Amygdala (tissue), 56 donors: ENCODE measurements around the gene UBR4.

Source experiments
- DNase-seq, 56 donors: peaks; one replicate each; lab custom pipeline; 2025; lab: John Stamatoyannopoulos, UW

UBR4 gene

DNA sequence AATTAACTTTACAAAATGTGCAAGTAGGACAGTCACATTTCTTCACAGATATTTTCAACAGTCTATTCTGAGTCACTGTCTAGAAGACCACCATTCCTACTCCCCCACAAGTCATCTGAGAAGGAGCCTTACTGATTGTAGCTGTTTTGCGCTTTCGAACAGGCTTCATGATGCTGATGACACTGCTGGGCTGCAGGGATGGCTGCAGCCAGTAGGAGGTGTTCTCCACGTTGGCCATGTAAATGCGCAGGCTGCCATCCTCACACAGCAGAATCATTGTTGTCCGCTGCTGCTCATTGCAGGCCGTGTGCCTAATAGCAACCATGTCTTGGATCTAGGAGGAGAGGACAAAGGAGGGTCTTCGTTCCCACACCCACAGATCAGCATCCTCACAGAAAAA is 56.9 kb downstream of the UBR4 start:
- no peak for DNase-seq

DNA sequence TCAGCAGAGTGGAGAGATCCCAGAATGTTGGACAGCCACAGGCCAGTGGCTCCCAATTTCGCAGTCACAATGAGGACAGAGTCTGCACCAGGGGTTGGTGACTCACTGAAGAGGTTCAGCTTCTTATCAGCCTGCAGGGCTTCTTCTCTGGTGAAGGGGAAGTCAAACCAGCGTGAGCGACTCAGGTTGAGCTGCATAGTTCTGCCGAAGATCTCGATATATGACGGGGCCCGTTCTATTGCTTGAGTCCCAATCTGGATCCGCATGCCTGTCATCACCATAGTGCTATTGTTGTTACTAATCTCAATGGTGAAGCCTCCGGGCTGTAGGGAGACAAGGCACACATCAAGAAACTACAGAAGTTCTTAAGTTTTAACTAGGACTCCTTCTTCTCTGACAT is 58.5 kb downstream of the UBR4 start:
- no peak for DNase-seq

DNA sequence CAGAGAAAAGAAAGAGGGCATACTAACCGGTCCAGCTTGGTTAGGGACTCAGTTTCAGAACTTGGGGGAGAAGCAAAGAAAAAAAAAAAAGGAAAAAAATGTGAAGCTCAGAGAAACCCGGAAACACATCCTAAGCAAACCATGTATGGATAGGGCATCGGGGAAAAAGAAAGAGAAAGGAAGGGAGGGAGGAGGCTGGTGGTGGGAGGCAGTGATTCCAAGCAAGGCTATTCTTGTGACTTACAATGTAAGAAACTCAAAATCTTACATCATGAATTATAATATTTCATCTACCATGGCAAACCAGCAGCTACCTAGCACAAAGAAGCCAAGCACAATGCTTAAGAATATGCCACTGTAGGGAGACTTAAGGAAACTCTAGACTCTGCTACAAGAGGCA is 60.3 kb downstream of the UBR4 start:
- no peak for DNase-seq

DNA sequence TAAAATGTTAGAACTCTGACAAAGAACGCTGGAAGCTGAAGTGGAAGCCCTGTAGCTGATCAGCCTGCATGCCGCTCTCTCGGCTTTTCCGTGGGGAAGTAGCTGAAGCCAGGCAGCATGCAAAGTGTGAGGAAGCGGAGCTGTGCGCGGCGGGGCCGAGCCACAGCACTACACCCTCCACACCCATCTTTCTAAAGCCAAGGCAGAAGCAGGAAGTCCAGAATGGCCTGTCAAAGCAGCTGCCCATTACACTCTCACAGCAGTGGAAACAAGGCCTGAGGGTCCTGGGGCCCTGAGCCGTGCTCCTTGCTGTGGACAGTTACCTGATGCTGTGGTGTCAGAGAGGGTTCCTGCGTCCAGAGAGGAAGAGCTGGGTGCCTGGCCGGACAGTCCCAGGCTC is 69.6 kb downstream of the UBR4 start:
- DNase-seq, result no peak

DNA sequence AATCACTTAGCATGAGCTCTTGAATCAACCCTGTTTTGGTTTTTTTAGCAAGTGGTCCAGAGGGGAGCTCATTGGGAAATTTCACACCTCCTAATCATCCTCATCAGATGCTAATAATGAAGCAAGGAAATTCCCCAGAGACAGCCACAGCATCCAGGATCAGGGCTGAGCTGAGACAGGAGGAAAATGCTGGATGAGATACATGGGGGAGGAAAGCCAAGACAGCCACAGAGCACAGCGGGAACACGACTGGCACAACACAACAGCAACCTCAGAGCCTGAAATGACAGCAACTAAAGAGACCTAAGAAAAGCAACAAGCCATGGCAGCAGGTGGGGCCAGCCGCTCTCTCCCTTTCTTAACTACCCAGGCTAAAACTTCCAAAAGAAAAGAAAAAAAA is 70.4 kb downstream of the UBR4 start:
- peak in 8 of 56 donors; percentile 7 to 51 (median 22) for DNase-seq

DNA sequence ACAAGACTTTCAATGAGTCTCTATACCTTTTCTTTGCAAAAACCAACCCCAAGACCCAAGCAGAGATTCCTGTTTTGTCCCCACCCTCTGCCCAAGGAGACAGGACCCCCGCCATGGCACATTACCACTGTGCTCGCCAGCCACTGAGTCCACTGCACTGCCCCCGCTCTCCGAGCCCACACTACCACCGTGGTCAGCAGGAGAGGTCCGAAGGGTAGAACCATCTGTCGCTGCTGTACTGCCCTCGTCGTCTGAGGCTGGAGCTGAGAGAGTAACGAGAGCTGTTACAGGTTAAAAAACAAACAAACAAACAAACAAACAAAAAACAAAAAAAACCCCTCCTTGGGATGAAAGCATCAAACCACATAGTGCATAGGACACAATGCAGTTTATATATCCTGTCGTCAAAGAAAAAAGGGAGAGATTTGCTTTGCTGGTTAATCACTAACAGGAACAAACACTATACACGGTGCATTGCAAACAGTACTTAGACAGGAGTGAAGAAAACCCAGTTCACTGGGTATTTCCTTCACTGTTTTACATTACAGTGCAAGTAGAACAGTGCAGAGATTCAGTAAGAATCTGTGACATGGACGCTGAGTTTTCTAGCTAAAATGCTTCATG is 71.0 kb downstream of the UBR4 start:
- DNase-seq, result no peak

DNA sequence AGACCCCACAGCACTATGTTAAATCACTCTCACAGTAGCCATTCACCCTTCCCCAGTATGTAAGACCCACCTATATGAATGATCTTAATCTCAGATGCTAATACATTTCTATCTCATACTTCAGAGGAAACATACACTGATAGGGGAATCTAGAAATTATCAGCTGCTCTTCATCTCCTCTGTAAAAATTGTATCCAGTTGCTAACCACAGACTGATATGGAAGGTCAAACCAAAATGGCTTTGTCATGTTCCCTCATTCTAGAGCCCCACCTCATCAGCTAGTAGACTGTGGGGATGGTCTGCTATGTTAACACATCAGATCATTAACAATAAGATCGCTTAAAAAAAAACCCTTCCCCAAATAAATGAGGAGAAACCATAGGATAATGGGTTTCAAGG is 71.7 kb downstream of the UBR4 start:
- no peak for DNase-seq

DNA sequence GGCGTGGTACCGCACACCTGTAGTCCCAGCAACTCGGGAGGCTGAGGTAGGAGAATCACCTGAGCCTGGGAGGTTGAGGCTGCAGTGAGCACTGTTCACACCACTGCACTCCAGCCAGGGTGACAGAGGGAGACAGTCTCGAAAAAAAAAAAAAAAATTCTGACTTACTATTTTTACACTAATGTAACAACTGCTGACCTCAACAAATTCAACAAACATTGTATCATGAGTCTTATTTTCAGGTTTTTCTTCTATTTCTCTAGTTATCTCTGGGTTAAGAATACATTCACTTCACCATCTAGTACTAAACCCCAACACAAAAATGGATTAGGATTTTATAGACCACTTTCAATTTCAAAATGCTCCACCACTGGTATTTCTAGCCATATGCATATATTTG is 72.9 kb downstream of the UBR4 start:
- no peak for DNase-seq

DNA sequence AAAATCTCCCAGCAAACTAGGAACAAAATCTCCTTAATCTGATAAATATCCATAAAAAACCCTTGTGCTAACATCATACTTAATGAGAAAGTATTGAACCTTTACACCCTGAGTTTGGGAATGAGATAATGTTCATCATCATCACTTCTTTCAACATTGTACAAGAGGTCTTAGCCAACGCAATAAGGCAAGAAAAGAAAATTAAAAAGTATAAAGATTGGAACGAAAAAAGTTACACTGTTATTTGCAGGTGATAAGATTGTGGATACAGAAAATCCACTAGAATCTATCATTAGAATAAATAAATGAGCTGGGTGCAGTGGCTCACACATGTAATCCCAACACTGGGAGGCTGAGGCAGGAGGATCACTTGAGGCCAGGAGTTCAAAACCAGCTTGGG is 76.7 kb downstream of the UBR4 start:
- no peak for DNase-seq

DNA sequence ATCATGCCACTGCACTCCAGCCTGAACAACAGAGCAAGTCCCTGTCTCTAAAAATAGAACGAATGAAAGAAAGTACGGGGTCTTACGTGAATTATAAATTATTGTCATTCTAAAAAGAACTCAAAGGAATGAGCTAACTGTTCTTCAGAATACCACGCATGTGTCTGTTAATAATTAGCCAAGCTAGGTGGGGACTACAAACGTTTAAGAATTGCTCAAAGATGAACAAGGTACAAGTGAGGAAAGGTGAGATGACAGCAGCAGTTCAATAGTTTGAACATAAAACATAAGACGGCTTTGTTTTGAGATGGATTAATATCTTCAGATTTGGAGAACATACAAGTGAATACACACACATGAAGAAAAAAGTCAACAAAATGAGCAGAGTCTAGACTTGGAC is 79.6 kb downstream of the UBR4 start:
- no peak for DNase-seq

DNA sequence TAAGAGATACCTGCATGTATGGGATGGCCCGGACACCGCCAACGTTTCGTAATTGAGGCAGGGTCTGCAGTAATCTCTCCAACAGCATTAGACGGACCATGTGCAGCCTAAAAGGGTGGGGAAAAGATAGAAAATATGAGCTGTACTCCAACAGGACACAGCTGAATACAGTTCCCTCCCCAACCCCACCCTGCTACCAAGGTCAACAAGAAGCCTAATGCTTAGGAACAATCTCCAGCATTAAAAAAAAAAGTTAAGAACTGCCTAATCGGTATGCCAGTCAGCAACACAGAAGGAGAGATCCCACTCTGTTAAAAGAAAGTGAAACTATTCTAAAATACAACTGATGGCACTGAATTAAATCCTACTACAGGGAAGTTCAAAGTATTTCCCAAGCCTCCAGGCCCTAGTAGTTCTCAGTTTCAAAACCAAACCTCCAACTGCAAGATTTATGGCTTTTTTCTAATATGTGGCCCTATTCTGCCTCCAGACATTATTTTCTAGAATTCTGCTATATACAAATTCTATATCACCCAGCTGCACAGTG is 81.0 kb downstream of the UBR4 start:
- DNase-seq, result no peak

DNA sequence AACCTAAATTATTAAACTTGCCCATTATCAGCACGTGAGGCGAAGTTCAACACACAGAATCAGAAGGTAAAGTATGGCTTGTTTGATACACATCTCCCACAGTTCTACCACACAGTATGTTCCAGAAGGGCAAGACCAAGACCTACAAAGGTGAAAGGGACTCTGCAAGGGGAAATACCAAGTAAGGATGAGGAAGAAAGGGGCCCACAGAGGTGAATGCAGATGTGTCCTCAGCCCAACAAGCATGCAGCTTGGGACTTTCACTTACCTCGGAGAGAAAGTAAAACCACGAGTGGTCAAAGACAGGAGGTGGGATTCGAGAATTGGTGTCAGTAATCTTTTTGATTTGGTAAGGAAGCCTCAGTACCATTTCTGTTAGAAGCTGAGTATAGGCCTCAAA is 85.8 kb downstream of the UBR4 start:
- DNase-seq, result no peak

DNA sequence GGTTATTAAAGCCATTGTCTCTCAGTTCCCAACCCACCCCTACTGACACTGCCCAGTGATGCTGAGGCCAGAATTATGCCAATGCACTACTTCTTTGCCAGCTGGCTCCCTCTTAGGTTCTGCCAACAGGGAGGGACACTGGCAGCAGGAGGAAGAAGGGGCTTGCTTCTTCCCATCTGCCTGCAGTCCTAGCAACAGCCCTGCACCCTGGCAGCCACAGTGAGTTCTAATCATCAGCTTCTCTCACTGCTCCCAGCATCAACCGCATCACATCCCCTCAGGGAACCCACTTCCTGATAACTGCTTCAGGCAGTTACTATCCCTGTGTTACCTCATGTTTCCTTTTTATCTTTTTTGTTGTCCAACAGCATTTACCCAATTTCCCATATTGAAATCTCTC is 86.2 kb downstream of the UBR4 start:
- DNase-seq, result peak in 19 of 56 donors; percentile 2 to 50 (median 12)

DNA sequence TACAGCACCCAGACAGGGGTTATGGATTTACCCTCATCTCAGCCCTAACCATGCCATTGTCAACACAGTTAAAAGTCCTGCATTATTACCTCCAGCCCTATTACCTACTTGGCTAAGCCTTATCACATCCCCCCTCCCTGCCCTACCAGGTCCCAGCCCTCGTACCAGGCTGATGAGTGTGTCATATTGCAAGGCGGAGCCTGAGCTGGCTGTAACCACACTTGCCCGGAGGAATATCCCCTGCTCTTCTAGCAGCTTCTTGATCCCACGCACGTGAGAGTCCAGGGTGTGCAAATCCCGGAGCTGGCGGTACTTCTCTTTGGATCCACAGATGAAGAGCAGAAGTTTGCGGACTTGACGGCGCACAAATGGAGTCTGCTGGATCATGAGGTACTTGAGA is 87.4 kb downstream of the UBR4 start:
- DNase-seq, result no peak

DNA sequence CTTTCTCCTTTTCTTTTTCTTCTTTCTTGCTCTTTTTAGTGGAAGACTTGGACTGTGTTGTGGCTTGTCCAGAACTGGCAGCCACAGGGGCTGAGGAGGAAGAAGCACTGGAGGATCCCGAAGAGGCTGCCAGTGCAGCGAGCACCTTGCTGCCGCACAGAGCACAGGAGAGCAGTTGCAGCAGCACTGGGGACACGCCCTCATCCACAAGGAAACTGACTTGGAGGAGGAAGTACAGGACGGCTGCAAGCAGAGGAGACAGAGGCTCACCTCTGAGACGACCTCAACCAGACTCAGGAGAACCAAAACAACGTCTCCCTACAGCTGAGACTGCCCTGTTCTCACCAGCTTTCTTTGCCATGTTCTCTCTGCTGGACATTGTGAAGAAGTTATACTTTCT is 88.9 kb downstream of the UBR4 start:
- no peak for DNase-seq

DNA sequence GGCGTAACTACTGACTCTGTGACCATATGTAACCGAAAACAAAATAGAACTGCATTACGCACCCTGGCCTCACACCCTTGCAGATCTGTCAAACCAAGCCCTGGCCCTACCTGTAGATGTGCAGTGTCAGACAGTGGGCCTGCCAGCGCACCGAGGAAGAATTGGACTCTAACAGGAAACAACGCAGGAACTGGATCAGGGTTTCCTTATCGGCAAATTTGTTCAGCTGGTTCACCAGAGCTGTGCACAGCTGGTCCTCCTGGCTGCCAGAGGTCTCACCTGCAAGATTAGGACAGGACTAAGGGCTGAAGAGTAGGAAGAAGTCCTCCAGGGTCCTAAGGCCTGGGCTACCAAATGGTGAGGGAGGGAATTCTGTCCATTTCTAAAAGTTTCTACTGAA is 90.0 kb downstream of the UBR4 start:
- DNase-seq, result no peak

DNA sequence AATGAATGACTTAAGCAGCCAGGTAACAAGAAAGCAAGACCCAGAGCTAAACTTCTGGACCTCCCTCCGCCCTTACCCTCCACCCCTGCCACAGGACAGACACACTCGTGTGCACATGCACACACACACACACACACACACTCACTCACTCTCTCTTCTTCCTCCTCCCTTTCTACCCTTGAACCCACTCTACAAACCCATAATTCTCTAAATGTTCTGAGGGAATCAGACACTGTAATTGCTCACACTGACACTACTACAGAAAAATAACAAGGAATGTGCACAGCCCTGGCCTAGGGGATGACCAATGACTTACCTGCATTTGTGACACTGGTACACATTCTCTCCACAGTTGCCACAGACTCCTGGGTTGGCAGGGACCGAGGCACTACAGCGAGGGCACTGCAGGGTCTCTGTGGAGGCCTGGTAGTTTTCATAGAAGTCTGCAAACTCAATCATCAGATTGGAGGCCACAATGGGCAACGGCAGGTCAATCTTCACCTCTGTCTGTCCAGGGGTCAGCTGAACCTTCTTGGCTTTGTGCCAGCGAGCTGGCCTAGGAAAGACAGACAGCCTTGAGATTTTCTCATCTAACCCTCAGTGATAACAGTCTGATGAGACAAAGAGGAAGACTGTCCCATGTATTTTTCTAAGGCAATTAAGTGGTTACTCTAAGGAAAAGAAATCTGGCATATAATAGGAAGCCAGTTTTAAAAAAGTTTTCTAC is 94.8 kb downstream of the UBR4 start:
- no peak for DNase-seq

DNA sequence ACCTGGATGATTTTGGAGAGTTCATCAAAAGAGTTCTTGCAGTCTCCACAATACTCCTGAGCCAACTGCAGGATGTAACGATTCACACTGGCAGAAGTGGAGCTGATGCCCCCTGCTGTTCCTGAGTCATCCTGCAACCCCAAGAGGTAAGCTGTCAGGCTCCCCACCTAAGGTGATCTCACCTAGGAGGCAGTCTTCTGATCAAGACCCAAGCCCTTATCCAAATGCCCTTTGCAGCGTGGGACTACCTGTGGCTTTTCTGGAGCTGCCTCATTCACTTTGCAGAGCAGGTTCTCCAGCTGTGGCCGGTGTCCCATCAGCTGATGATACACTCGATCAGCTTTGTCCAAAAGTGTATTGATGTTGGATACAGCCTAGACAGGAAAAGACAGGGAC is 96.4 kb downstream of the UBR4 start:
- peak in 2 of 56 donors; percentile 2 to 11 for DNase-seq

DNA sequence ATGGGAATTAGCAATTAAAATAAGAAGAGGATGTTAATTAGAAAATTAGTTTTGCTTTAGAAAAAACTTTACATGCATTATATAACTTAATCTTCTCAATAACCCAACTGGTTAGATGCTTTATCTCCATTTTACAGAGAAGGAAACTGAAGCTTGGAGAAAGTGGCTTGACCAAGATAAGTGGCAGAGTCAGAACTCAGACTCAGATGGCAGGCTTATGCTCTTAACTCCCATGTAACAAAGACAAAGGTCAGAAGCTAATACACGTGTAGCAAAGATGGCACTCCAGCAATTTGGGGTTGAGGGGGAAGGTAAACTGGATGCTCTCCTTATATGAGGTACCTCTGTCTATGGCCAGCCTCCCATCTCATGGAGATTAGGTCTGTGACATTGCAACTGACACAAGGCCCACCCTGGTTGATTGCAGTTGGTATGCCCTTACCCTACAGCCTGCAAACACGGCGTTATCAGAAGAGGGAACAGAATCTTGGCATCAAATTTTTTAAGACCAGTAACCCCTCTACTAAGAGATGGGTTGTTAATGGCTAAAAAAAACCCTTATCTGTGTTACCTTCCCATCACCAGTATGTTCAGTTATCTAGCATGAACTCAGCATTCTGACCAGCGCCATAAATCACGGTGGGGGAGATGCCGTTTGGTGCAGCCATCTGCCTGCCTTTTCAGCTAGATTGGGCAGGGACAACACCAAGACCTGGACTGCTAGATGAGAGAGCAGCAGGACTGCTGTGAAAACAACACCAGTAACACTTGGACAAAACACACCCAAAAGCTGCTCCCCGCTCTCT is 97.0 kb downstream of the UBR4 start:
- DNase-seq, result no peak

DNA sequence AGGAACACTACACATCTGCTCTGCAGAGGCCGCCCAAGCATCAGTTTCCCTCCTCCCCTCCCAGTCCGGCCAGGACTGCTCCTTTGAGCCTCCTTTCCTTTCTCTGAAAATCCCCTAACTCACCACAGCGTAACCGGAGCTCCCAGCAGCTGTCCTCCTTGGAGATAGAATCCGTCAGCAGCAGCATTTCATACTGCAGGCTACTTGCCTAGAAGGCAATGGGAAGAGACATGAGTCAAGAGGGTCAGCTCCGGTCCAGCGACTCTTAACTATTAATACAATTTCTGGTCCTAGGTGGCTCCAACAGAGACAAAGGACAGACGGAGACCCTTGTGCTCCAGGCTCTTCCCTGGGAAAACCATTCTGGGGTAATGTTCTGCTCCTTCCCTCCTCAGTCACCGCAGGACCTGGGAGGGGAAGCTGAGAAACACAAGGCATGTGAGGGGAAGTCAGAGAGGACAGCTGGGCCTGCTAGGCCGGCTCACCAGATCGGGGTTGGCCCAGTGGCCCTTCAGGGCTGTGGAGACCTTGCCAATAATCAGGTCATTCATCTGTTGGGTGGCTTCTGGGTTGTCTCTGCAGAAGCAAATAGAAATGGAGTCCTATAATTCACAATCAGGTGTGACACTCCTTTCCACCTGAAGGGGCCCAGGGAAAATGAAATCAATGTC is 99.7 kb downstream of the UBR4 start:
- DNase-seq, result no peak

DNA sequence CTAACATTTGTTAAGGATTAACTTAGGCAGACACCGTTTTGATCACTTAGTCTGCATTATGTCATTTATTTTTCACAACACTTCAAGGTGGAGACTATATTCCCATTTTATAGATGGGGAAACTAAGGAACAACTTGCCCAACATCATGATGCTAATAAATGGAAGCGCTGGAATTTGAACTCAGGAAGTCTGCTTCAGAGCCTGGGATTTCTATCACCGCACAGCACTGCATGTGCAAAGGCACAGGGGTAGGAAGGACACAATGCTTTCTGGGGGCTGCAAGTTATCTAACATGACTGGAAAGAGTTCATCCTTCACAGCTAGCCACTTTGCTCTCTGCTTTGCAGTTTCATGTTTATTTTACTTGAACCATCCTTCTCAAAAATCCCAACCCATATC is 100.5 kb downstream of the UBR4 start:
- DNase-seq, result no peak
